Lung (tissue), 12 donors: ENCODE measurements around the gene POLR2A. TPM values are rescaled to one million over a fixed set of nuclear protein-coding genes. Genes with fewer than 3 reads are reported as not detected.

Source experiments
- ATAC-seq: fragments of 200-7000 bp; cut with Tn5 transposase; one replicate; pipeline ENCODE4 v1.9.1; 2020; ENCODE audit warnings: moderate number of reproducible peaks; ENCODE audit not compliant: insufficient read depth, low FRiP score
- DNase-seq, 3 donors: peaks; one replicate each; pipeline ENCODE4 v3.0.0-alpha.2; 2013 to 2017
- H3K27ac ChIP-seq, 2 donors: one replicate each; pipeline ENCODE4 v1.5.1; 2013; ENCODE audit warnings: mild to moderate bottlenecking in 2 of 2, moderate library complexity in 2 of 2, control low read depth in 1 of 2, inconsistent platforms in 1 of 2, low read depth in 1 of 2, low read length in 1 of 2
- H3K27me3 ChIP-seq, 3 donors: one replicate each; pipeline ENCODE4 v1.5.1; 2013; ENCODE audit warnings: low read length in 2 of 3; ENCODE audit not compliant: control insufficient read depth in 3 of 3, insufficient read depth in 3 of 3
- H3K36me3 ChIP-seq, 4 donors: one replicate each; pipeline ENCODE4 v1.5.1; 2013; ENCODE audit warnings: low read length in 4 of 4, mild to moderate bottlenecking in 1 of 4, moderate library complexity in 1 of 4; ENCODE audit not compliant: control insufficient read depth in 4 of 4, insufficient read depth in 4 of 4
- H3K4me1 ChIP-seq, 5 donors: one replicate each; pipeline ENCODE4 v1.5.1; 2013; ENCODE audit warnings: low read length in 5 of 5, mild to moderate bottlenecking in 2 of 5, moderate library complexity in 1 of 5; ENCODE audit not compliant: control insufficient read depth in 5 of 5, insufficient read depth in 5 of 5
- H3K4me3 ChIP-seq: one replicate; pipeline ENCODE4 v1.5.1; 2013; ENCODE audit warnings: mild to moderate bottlenecking, control low read depth, moderate library complexity
- H3K9ac ChIP-seq, 2 donors: one replicate each; pipeline ENCODE4 v1.5.1; 2013; ENCODE audit warnings: low read length in 2 of 2, control low read depth in 1 of 2; ENCODE audit not compliant: insufficient read depth in 1 of 2
- H3K9me3 ChIP-seq, 4 donors: one replicate each; pipeline ENCODE4 v1.5.1; 2013; ENCODE audit warnings: low read length in 3 of 4, mild to moderate bottlenecking in 1 of 4, moderate library complexity in 1 of 4; ENCODE audit not compliant: control insufficient read depth in 4 of 4, insufficient read depth in 3 of 4
- WGBS, 2 donors: extraction: QIAGEN DNeasy Blood & Tissue Kit; methylation state at CpG; one replicate each; pipeline ENCODE4 v1.1.7; 2013; 5-methylcytosine and 5-hydroxymethylcytosine counted together
- polyA plus RNA-seq, 2 donors: library from polyadenylated mRNA; stranded (reverse); fragments of 200-250 nt; gene quantifications; one replicate each; pipeline ENCODE4 v1.2.1, GENCODE V29; 2013
- total RNA-seq, 2 donors: library from RNA; depleted of rRNA in 1 of 2; stranded (reverse); fragments of >200 nt in 1 of 2; gene quantifications; one replicate each; pipeline ENCODE4 v1.2.1, GENCODE V29; 2014 to 2021
- TF ChIP-seq, protein P1 (sequence below): IDR thresholded peaks from 2 replicates; pipeline ENCODE4 v1.5.1; 2012; ENCODE audit warnings: mild to moderate bottlenecking; ENCODE audit errors: control extremely low read depth, extremely low read depth
- donor health status: control.
- donor health status: control.
- donor health status: Bipolar disorder and iron deficiency.
- donor health status: healthy.
- donor health status: DM: yes; HTN: yes; CAD: no.

The POLR2A gene
- total and polyA plus RNA-seq, 4 donors = 37.8 to 129 (median 76.9) TPM

DNA sequence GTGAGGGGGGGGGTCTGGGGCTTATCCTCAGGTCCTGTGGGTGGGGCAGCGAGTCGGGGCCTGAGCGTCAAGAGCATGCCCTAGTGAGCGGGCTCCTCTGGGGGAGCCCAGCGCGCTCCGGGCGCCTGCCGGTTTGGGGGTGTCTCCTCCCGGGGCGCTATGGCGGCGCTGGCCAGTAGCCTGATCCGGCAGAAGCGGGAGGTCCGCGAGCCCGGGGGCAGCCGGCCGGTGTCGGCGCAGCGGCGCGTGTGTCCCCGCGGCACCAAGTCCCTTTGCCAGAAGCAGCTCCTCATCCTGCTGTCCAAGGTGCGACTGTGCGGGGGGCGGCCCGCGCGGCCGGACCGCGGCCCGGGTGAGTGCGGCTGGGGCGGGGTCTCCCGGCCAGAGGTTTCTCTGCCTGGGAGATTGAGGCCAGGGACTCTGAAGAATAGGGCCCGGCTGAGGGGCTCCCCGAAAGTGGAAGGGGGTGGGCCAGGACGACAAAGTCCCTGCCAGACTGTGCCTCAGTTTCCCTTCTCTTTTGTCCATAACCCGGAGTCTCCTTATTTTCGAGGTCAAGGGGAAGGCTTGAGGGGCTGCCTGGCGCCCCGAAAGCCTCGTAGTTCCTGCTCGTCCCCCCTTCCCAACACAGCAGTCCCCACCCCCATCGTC is 44.6 kb upstream of the POLR2A start, which contains the start of gene FGF11:
TSS of gene FGF11 (plus strand) at position 51 of the 651 bp plus-strand sequence. CDS start at position 160, 109 bp downstream.
- no peaks in the 10 kb centered on the region for H3K36me3 ChIP-seq
- WGBS, 2 donors = 2 to 4% methylated on average over 38 to 50 of the region's 50 CpGs
- DNase-seq (no peak), ATAC-seq (no peak)
- H3K9me3 ChIP-seq = no peaks in the 10 kb centered on the region
- no peak within 1 kb of the TSS for H3K27ac ChIP-seq
- peaks cover 0 to 49% (median 38%) of the 10 kb centered on the region in 3 donors for H3K27me3 ChIP-seq
- H3K4me1 ChIP-seq = peaks cover 0 to 36% (median 16%) of the 10 kb centered on the region in 5 donors
- H3K4me3 ChIP-seq = no peak within 1 kb of the TSS
- TF ChIP-seq, protein P1, sequence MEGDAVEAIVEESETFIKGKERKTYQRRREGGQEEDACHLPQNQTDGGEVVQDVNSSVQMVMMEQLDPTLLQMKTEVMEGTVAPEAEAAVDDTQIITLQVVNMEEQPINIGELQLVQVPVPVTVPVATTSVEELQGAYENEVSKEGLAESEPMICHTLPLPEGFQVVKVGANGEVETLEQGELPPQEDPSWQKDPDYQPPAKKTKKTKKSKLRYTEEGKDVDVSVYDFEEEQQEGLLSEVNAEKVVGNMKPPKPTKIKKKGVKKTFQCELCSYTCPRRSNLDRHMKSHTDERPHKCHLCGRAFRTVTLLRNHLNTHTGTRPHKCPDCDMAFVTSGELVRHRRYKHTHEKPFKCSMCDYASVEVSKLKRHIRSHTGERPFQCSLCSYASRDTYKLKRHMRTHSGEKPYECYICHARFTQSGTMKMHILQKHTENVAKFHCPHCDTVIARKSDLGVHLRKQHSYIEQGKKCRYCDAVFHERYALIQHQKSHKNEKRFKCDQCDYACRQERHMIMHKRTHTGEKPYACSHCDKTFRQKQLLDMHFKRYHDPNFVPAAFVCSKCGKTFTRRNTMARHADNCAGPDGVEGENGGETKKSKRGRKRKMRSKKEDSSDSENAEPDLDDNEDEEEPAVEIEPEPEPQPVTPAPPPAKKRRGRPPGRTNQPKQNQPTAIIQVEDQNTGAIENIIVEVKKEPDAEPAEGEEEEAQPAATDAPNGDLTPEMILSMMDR = no peak
- no peak within 1 kb of the TSS for H3K9ac ChIP-seq

DNA sequence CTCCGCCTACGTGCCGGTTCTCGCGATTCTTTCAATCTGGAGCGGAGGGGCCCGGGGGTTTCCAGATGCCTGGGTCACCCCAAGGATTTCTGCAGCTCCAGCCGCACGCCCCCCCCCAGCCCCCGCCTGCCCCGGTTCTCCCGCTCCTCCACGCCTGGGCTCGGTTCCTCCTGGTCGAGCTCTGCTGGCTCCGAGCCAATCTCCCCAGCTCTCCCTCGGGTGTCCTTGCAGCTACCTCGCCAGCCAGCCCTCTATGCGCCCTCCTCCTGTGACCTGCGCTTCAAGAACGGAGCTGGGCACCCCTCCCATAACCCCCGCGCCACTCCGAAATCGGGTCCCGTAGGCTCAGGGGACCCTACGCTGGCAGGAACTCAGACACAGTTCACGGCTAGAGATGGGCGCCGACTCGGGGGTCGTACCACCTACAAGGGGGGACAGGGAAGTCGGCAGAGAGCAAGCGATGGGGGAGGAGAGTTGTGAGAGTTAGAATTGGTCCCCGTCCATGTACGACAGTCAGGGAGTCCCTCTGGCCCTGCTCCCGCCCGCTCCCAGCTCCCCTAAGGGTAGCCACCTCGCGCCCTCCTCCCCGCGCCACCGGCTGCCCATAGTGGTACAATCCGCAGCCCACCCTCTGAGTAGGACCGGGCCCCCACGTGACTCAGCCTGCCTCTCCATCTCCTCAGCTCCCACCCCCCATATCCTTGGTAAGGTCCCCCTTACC is 43.9 kb upstream of the POLR2A start:
- no peaks in the 10 kb centered on the region for H3K9me3 ChIP-seq
- no peak overlapping the region for H3K27ac ChIP-seq
- peaks cover 0 to 38% (median 16%) of the 10 kb centered on the region in 5 donors for H3K4me1 ChIP-seq
- TF ChIP-seq, protein P1 = no peak
- peaks cover 0 to 43% (median 42%) of the 10 kb centered on the region in 3 donors for H3K27me3 ChIP-seq
- no peak for ATAC-seq
- DNase-seq = peak; percentile 51 to 61 (median 60)
- no peak overlapping the region for H3K4me3 ChIP-seq
- no peaks in the 10 kb centered on the region for H3K36me3 ChIP-seq
- WGBS, 2 donors = 0 to 4% methylated on average over 39 to 46 of the region's 46 CpGs
- H3K9ac ChIP-seq = no peak overlapping the region

DNA sequence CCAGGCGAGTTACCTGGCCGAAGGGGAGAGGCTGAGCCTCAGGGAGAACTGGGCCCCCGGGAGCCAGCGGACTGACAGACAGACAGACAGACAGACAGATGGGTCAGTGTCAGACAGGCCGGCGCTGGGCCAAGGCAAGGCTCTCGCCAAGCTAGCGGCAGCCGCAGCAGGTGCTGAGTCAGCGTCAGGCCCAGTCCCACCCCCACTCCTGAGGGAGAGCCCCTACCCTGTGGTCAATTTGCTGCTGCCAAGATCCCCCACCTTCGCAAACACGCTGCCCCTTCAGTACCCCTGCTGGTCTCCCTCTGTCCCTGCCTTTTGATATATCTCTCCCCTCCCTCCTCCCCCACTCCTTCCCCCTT is 43.4 kb upstream of the POLR2A start:
- 5 to 15% methylated on average over 12 of the region's 12 CpGs for WGBS, 2 donors
- H3K4me1 ChIP-seq = peaks cover 0 to 36% (median 16%) of the 10 kb centered on the region in 5 donors
- peaks cover 0 to 42% (median 42%) of the 10 kb centered on the region in 3 donors for H3K27me3 ChIP-seq
- ATAC-seq (no peak), DNase-seq (peak in 2 of 3 donors; percentile 35 to 46)
- H3K9ac ChIP-seq = no peak overlapping the region
- no peak overlapping the region for H3K27ac ChIP-seq
- TF ChIP-seq, protein P1 = no peak
- no peak overlapping the region for H3K4me3 ChIP-seq
- H3K9me3 ChIP-seq = no peaks in the 10 kb centered on the region
- no peaks in the 10 kb centered on the region for H3K36me3 ChIP-seq
